NCI-H128 (cell line): ENCODE data around the gene ATP1A4.

Experiments used
- DNase-seq: peaks from one replicate; lab custom pipeline; 2025; ENCODE audit not compliant: unreplicated experiment; lab: John Stamatoyannopoulos, UW

Gene ATP1A4

GRCh38 chr1:160205242-160206035 is 54.0 kb downstream of the ATP1A4 start, which contains the start of gene PEA15:
Gene PEA15 (plus strand): TSS chr1:160205384. CDS start chr1:160211545, 6,161 bp downstream.
- DNase-seq, result peak; percentile 31

DNA sequence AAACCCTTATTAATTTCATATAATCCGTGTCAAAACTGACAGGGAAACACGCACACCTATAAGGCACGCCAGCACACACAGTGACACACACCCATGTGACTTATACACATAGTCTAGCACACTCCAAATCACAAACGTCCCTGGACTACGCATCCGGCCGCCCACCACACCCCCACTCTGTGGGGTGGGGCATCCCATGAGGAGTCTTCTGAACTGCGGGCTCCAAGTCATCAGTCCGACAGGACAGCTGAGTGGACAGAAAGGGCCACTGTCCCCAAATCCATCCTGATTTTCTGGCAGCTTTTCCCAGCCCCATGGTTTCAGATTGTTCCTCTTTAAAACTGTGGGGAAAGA is 54.6 kb downstream of the ATP1A4 start:
- DNase-seq, result no peak

DNA sequence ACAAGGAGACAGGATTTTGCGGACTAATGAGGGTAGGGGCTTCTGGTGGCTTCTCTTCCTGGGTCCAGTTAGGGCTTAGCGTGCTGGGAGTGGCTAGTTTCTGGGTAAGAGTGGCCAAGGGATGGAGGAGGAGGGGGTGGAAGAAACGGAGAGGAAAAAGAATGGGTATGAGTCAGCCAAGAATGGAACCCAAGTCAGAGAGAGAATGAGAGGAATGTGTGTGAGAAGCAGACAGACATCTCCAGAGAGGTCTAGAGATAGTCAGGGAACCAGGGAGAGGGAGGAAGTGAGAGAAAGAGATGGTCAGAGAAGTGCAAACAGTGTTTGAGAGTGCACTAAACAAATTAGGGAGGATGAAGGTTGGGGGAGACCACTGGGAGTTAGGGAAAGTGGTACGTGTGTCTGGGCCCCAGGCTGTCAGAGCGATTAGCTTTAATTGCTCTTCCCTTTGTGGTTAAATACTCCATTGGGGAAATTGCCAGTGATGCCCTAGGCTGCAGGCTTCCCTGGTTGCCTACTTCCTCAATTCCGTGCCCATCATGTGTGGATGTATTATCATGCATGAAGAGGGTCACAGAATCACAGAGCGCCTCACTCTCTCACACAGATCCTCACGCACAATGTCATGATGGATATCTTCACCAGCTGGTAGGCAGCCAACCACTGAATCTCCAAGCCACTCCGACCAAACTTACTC is 55.2 kb downstream of the ATP1A4 start:
- DNase-seq, result no peak

DNA sequence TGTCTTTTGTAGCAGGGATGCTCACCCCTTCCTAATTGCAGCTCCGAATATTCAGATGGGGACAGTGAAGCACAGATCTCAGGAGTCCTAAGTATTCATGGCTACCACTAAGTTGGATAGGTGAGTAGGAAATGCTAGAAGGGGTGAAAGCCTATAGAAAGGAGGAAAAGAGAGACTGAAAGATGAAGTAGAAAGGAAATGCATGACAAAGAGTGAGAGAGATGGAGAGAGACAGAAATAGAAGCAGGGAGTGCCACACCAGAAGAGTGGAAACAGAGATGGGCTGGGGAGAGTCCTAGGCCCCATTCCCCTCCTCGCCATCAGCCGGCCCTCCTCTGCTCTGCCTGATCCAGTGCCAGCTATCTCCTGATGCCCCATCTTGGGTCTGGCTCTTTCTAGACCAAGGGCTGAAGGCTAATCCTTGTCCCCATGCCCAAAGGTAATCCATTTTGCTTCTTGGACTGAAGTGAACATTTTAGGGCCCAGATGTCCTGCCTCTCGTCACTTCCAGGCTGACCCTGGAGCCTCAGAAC is 55.8 kb downstream of the ATP1A4 start:
- no peak for DNase-seq

DNA sequence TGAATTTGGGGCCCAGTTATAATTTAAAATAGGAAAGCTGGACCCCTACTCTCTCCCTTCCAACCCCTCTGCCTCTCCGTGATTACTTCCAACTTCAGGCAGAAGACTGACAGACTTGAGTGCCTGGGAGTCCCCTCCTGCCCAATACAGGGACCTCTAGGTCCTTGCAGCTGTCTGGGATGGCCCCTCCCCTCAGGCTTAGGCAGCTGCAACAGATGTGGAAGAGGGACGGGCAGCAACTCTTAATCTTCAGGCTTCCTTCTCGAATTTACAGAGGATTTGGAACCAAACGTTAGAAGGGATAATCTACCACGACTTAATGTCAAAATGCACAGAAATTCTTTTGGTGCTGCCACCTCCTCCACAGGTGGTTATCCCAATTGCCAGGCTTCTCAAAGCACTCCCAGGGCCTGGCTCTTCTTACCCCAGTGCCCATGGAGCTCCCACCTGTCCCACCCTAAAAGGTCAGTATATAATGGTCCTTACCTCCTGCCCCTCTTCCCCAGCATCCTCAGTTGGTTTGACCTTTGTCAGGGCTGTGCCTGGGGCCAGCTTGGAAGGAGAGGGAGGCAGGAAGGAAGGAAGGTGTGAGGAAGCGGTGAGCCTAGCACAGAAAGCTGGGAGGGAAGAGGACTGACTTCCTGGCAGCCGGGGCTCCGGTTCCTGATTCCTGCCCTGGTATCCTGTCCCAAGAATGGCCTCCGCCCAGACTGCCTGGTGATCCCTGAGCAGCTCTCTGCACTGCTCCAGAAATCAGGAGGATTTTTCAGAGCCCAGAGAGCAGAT is 56.6 kb downstream of the ATP1A4 start:
- no peak for DNase-seq

DNA sequence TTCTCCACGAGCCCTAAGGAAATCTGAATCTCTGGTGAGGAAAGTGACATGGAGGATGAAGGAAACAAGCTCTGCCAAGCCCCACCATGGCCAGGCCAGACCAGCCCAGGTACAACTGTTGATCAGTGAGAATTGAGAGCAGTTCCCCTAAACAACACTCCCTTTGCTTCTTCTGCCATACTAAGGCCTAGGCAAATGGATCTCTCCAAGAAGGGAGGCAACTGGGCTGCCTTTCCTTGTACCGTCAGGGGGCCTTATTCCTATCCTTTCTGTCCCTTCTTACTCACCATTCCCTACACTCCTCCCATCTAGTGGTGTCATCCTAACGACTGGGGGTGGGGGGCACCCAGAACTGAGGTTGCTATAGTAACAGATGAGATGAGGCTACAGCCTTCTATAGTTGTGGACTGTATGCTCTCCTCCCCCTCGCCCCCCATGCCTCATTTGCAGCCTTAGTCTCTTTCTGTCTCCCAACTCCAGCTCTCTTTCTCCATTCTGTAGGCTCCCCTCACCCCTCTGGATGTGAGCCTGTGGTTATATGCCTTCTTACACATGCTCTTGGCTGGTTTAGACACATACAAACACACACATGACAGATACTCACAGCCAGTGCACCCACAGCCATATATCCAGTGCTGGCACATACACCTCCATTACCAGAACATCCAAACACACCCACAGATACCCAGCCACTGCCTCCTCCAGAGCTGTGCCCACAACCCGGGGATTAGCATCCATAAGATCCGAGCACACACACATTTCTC is 57.3 kb downstream of the ATP1A4 start:
- DNase-seq, result no peak

DNA sequence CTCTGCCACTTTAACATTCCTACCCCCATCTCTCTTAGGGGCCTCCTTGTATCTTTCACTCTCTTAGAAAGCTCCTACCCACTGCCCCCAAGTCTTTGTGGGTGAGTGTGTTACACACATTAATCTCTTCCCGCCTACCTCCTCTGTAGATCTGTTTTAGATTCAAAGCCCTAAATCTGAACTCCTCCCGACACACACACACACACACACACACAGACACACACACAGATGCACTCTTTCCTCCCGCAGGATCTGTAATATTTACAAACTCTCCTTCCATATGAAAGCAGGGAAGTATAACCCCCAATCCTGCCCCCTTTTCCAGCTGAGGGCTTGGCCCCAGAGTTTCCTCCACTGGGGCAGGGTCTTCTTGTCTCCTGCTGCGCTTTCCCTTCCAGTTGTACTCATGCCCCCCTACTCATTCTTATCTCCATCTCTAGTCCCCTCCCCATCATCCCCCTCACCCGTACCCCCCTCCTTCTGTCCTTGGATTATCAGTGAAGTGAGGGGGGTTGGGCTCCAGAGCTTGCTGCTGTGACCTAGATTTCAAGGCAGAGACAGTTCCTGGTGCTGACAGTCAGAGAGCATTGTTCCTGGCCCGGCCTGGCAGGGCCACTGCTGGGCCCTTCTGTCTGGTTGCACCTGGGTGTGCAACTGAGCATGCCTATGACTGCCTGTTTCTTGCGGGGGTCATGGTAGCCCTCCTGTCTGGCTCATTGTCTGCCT is 58.1 kb downstream of the ATP1A4 start:
- DNase-seq, result no peak

- no peak for DNase-seq
Observed at GRCh38 chr1:160210561-160210960, 59.2 kb downstream of the ATP1A4 start.

DNA sequence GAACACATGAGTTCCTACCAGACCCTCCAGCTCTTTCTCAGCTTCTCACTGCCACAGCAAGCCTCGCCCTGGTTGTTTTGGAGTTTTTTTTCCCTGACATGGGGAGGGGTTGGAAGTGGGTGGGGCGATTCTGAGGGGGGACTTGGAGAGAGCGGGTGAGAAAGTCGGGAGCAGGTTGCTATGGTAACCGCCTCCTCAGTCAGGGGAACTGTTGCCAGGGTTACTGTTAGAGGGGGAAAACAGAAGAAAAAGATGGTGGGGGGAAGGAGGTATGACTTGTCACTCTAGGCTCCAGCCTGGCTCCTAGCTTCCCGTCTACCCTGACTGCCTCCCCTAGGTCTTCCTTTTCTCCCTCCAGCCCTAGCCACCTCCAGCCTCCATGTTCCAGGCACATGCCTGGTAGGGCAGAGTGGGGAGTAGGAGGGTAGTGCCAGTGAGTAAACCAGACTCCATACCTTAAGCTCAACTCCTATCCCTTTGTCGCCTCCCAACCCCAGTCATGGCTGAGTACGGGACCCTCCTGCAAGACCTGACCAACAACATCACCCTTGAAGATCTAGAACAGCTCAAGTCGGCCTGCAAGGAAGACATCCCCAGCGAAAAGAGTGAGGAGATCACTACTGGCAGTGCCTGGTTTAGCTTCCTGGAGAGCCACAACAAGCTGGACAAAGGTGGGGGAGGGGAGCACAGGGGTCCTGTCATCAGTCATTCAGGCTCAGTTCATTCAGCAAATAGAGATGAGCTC is 59.8 kb downstream of the ATP1A4 start:
- DNase-seq, result no peak

DNA sequence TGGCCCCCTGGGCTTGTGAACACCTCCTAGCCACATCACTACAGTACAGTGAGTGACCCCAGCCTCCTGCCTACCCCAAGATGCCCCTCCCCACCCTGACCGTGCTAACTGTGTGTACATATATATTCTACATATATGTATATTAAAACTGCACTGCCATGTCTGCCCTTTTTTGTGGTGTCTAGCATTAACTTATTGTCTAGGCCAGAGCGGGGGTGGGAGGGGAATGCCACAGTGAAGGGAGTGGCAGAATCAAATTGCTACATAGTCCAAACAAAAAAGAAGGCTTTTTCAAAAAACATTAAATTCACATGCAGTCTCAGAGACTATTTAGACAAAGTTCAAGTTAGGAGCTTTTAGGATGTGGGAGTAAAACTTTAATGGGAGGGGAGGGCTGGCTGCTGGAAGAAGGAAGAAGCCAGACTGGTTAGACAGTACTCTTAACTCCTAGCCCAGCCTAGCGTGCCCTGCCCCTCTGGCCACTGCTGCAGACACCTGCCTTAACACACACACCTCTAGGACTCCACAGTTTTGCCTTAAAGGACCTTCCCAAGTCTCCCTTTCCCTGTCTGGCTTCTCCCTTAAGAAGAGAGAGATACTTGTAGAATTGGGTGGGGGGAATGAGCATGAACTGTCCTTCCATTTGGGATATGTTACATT is 63.2 kb downstream of the ATP1A4 start:
- DNase-seq, result no peak

DNA sequence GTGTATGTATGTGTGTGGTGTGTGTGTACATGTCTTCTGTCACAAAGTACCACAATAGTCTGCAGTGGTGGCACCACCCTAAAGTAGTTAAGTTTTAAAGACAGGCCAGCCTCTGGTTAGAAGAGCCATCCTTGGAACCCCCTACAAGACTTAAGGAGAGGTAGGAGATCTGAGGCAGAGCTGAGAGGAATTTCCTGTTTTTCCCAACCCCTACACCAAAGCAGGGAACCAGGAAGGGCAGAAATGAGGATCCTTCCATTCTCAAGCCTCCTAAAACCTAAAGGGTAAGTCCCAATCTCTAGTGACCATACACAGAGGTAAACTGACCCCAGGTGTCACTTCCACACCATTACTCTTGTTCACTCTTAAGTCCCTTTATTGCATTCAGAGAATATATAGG is 64.9 kb downstream of the ATP1A4 start:
- DNase-seq, result no peak

DNA sequence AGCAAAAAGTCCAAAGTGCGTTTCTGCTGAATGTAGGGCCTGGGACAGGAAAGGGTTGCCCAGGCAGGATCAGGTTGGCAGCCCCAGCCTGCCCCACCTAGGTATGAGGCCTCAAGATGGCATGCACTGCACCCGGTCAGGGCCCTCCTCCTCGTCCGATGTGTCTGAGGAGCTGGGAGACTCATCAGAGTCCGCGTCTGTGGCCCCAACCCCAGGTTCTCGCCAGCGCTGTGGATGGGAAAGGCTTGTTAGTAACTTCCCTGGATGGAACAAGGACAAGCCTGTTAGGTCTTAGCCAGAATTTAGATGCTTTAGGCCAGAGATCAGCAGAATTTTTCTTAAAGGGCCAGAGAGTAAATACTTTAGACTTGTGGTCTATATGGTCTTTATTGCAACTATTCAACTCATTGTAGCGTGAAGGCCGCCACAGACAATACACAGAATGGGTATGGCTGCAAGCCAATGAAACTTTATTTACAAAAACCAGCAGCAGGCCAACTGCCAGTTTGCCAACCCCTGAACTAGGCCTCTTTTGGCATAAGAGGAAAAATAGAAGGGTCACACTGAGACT is 66.2 kb downstream of the ATP1A4 start:
- no peak for DNase-seq

GRCh38 chr1:160219062-160219929 is 67.9 kb downstream of the ATP1A4 start:
- no peak for DNase-seq

DNA sequence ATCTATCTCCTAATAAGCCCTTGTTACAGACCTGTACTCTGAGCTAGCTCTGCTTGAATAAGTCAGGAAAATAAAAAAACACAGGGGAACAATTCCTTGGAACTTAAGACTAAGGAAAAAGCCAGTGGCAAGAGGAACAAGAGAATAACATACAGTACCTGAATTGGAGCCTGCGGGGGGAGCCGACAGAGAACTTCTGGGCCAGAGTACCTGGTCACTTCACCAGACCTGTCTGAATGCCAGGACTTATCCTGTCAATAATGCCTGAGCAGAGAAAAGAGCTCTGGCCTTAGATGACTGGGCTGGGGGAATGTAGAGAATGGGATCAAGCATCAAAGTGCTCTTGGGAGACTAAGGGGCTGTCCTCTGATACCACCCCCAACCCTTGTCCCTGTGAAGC is 68.9 kb downstream of the ATP1A4 start:
- no peak for DNase-seq

- DNase-seq, result no peak
Observed at GRCh38 chr1:160221089-160221488, 69.7 kb downstream of the ATP1A4 start.

GRCh38 chr1:160222546-160222945 is 71.1 kb downstream of the ATP1A4 start:
- no peak for DNase-seq

- DNase-seq, result no peak
Observed at GRCh38 chr1:160224606-160225005, 73.2 kb downstream of the ATP1A4 start.

- DNase-seq, result no peak
Observed at GRCh38 chr1:160225345-160225744, 73.9 kb downstream of the ATP1A4 start.
